Caco-2 (cell line): ENCODE data around the gene FRAS1. TPM values are rescaled to one million over a fixed set of nuclear protein-coding genes. Genes with fewer than 3 reads are reported as not detected.
A peak's percentile ranks its signal among the peaks of the same experiment; 100 is the strongest.

Source experiments
- BruUV-seq: library from RNA; stranded (reverse); fragments of 400-500 nt; replicated peaks from 2 replicates; lab custom pipeline; 2021; lab: Mats Ljungman, UMichigan
- CTCF ChIA-PET: fragments of 300-600 bp; sonication (Branson Sonifier 250); formaldehyde crosslinking; loops from one replicate; lab custom pipeline; 2022; ENCODE audit warnings: antibody characterized with exemption; lab: Charles Lee
- POLR2A ChIA-PET: fragments of 300-600 bp; sonication (Branson Sonifier 250); formaldehyde crosslinking; loops from one replicate; lab custom pipeline; 2022; ENCODE audit warnings: antibody characterized with exemption; lab: Charles Lee
- DNase-seq, 2 experiments: peaks; one replicate each; pipeline versions ENCODE4 v3.0.0 to v3.0.0-alpha.2; 2020 to 2022
- H3K27me3 ChIP-seq: replicated peaks from 2 replicates; pipeline ENCODE4 v1.6.0; 2011; ENCODE audit warnings: low read length; ENCODE audit not compliant: control insufficient read depth, insufficient read depth
- H3K36me3 ChIP-seq: 2 replicates; pipeline ENCODE4 v1.5.1; 2011; ENCODE audit warnings: low read length; ENCODE audit not compliant: control insufficient read depth, insufficient read depth
- H3K4me1 ChIP-seq: fragments of 250-450 bp; sonication (Bioruptor Pico); 2 replicates; pipeline ENCODE4 v1.5.1; 2020; ENCODE audit warnings: mild to moderate bottlenecking
- H3K4me3 ChIP-seq: 2 replicates; pipeline ENCODE4 v1.5.1; 2011; ENCODE audit warnings: low read depth, mild to moderate bottlenecking, control low read depth, low read length
- H3K9me3 ChIP-seq: fragments of 250-450 bp; sonication (Bioruptor Pico); 2 replicates; pipeline ENCODE4 v1.5.1; 2020; ENCODE audit warnings: mild to moderate bottlenecking, moderate library complexity
- H3K27ac Mint-ChIP-seq: one replicate; pipeline ENCODE4 v1.8.0; 2022; ENCODE audit warnings: mixed read lengths; ENCODE audit not compliant: unreplicated experiment
- H3K27me3 Mint-ChIP-seq: one replicate; pipeline ENCODE4 v1.8.0; 2022; ENCODE audit warnings: mixed read lengths; ENCODE audit not compliant: insufficient read depth, unreplicated experiment
- H3K36me3 Mint-ChIP-seq: one replicate; pipeline ENCODE4 v1.8.0; 2022; ENCODE audit warnings: mild to moderate bottlenecking, mixed read lengths; ENCODE audit not compliant: insufficient read depth, unreplicated experiment
- H3K4me1 Mint-ChIP-seq: one replicate; pipeline ENCODE4 v1.8.0; 2022; ENCODE audit warnings: low read depth, mixed read lengths; ENCODE audit not compliant: unreplicated experiment
- H3K4me3 Mint-ChIP-seq: one replicate; pipeline ENCODE4 v1.8.0; 2022; ENCODE audit warnings: mild to moderate bottlenecking, moderate library complexity, mixed read lengths; ENCODE audit not compliant: unreplicated experiment
- H3K9me3 Mint-ChIP-seq: one replicate; pipeline ENCODE4 v1.8.0; 2022; ENCODE audit warnings: mixed read lengths; ENCODE audit not compliant: unreplicated experiment
- CTCF ChIP-seq, 2 experiments: fragments of 200-600 bp in 1 of 2; IDR thresholded peaks; 1 replicate in 1 of 2; 2 replicates in 1 of 2; pipeline versions ENCODE4 v1.5.1 to v1.8.0; 2011 to 2022; ENCODE audit warnings: antibody characterized with exemption in 1 of 2, control low read depth in 1 of 2, inconsistent platforms in 1 of 2, low read depth in 1 of 2, low read length in 1 of 2, mild to moderate bottlenecking in 1 of 2, moderate library complexity in 1 of 2; ENCODE audit not compliant: insufficient read depth in 1 of 2, severe bottlenecking in 1 of 2, unreplicated experiment in 1 of 2
- intact Hi-C: fragments of 100-400 bp; cut with micrococcal nuclease; formaldehyde crosslinking; loops from one replicate; pipeline ENCODE4 v1.10.0; 2022; ENCODE audit not compliant: unreplicated experiment
- total RNA-seq: library from RNA; stranded (reverse); gene quantifications from 2 replicates; pipeline ENCODE4 v1.2.3, GENCODE V29; 2022

The FRAS1 gene
- total RNA-seq, 1 experiment from 2014 or later: 40.8 TPM

GRCh38 chr4:78557841-78558240 lies 500.7 kb downstream of the FRAS1 start:
- TF ChIP-seq CTCF (IDR thresholded peaks at IDR 0.05; ENCODE audit: insufficient read depth in 1 of 2, low read depth in 1 of 2, low read length in 1 of 2, severe bottlenecking in 1 of 2, unreplicated experiment in 1 of 2): no peak
- Histone ChIP-seq H3K4me1 (peaks cover 95% of the 10 kb centered on the region), H3K9me3 (no peaks in the 10 kb centered on the region), H3K36me3 (no peaks in the 10 kb centered on the region; the same call in 1 of the 2 replicates), H3K27me3 (no peaks in the 10 kb centered on the region), H3K4me3 (no peak overlapping the region)
- CTCF ChIA-PET: no interaction called here
- no peaks in the 10 kb centered on the region for H3K9me3 Mint-ChIP-seq
- no TSS peak for BruUV-seq
- peak overlapping the region; percentile 31 for H3K27ac Mint-ChIP-seq
- POLR2A ChIA-PET: no interaction called here
- intact Hi-C loops: no loop called here
- H3K36me3 Mint-ChIP-seq: peaks cover 94% of the 10 kb centered on the region
- no peaks in the 10 kb centered on the region for H3K27me3 Mint-ChIP-seq
- DNase-seq: no peak
- H3K4me3 Mint-ChIP-seq: no peak overlapping the region
- peaks cover 49% of the 10 kb centered on the region for H3K4me1 Mint-ChIP-seq

GRCh38 chr4:78558410-78558809 lies 501.3 kb downstream of the FRAS1 start:
- CTCF ChIA-PET: no interaction called here
- Mint-ChIP-seq H3K4me1 (peaks cover 51% of the 10 kb centered on the region), H3K27me3 (no peaks in the 10 kb centered on the region), H3K9me3 (no peaks in the 10 kb centered on the region), H3K27ac (peak overlapping the region; percentile 31), H3K36me3 (peaks cover 94% of the 10 kb centered on the region), H3K4me3 (no peak overlapping the region)
- H3K4me3 ChIP-seq: no peak overlapping the region
- peaks cover 98% of the 10 kb centered on the region for H3K4me1 ChIP-seq
- H3K36me3 ChIP-seq: no peaks in the 10 kb centered on the region; the same call in 1 of the 2 replicates
- DNase-seq: no peak
- H3K27me3 ChIP-seq: no peaks in the 10 kb centered on the region
- POLR2A ChIA-PET: interaction anchor here (0.6 to 1.1 kb wide), 2 partner anchors 11 to 35 kb away, joined by 7 to 10 read pairs; no protein-coding TSS in a partner anchor
- intact Hi-C loops: no loop called here
- no peaks in the 10 kb centered on the region for H3K9me3 ChIP-seq
- BruUV-seq: no TSS peak
- no peak for TF ChIP-seq CTCF (IDR thresholded peaks at IDR 0.05; ENCODE audit: insufficient read depth in 1 of 2, low read depth in 1 of 2, low read length in 1 of 2, severe bottlenecking in 1 of 2, unreplicated experiment in 1 of 2)

DNA sequence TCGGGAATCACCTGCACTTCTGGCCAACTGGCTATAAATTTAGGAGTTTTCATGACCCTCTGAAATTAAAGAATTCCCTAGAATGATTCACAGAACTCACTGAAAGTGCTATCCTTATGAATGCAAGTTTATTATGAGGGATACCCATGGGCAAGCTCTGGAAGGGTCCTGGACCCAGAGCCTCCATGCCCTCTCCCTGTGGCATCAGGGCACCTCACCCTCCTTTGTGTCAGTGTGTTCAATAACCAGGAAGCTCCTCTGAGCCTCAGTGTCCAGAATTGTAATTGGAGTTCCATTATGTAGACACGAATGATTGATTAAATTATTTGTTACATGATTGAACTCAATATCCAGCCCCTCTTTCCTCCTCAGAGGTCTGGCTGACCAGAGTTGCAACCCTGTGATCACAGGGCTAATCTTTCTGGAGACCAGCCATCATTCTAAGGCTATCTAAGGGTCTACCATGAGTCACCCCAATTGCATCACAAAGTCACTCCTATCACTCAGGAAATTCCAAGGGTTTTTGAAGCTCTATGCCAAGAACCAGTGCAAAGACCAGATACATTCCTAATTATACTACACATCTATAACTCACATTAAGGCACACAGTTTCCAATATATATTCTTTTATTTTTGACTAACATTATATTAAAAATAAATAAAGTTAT lies 503.3 kb downstream of the FRAS1 start:
- intact Hi-C loops: no loop called here
- Histone ChIP-seq H3K27me3 (no peaks in the 10 kb centered on the region), H3K36me3 (no peaks in the 10 kb centered on the region), H3K4me1 (peaks cover 98% of the 10 kb centered on the region), H3K4me3 (no peak overlapping the region), H3K9me3 (no peaks in the 10 kb centered on the region)
- ChIA-PET CTCF (no interaction called here), POLR2A (no interaction called here)
- Mint-ChIP-seq H3K36me3 (peaks cover 89% of the 10 kb centered on the region), H3K27ac (peak overlapping the region; percentile 72), H3K4me3 (no peak overlapping the region), H3K9me3 (no peaks in the 10 kb centered on the region), H3K4me1 (peaks cover 45% of the 10 kb centered on the region), H3K27me3 (no peaks in the 10 kb centered on the region)
- no TSS peak for BruUV-seq
- peak in 1 of 2 experiments; percentile 40 for DNase-seq
- no peak for TF ChIP-seq CTCF (IDR thresholded peaks at IDR 0.05; ENCODE audit: insufficient read depth in 1 of 2, low read depth in 1 of 2, low read length in 1 of 2, severe bottlenecking in 1 of 2, unreplicated experiment in 1 of 2)
